SK-N-SH (cell line): ENCODE results near the gene CES1. TPM values are rescaled to one million over a fixed set of nuclear protein-coding genes. Genes with fewer than 3 reads are reported as not detected.

Experiments
- CTCF ChIA-PET: fragments of 300-600, 350-600 bp; formaldehyde crosslinking; extraction: SDS; loops from one replicate; lab custom pipeline; 2021; lab: Yijun Ruan, JAX
- POLR2A ChIA-PET: fragments of 350-600 bp; sonication (Branson Sonifier 250); formaldehyde crosslinking; extraction: SDS; loops from one replicate; lab custom pipeline; 2020; ENCODE audit warnings: antibody characterized with exemption, inconsistent platforms; lab: Yijun Ruan, JAX
- DNase-seq: peaks from one replicate; pipeline ENCODE4 v3.0.0; 2012
- H2AFZ ChIP-seq: fragments of 200-600 bp; sonication (generic); 2 replicates; pipeline ENCODE4 v1.8.1; 2016; ENCODE audit warnings: antibody characterized with exemption, mild to moderate bottlenecking, low read depth
- H3F3A ChIP-seq: fragments of 200-600 bp; sonication (generic); replicated peaks from 2 replicates; pipeline ENCODE3; 2016; ENCODE audit warnings: antibody characterized with exemption, mild to moderate bottlenecking; ENCODE audit not compliant: insufficient read depth
- H3K27ac ChIP-seq, 2 experiments: fragments of 200-500 bp in 1 of 2; fragments of 200-600 bp in 1 of 2; sonication (Bioruptor generic) in 1 of 2; sonication (generic), shearing (Covaris generic) in 1 of 2; 2 replicates each; pipeline versions ENCODE4 v1.5.1 to v1.6.1; 2014 to 2016; ENCODE audit warnings: low read depth in 2 of 2, inconsistent platforms in 1 of 2, low read length in 1 of 2, mild to moderate bottlenecking in 1 of 2, mixed read lengths in 1 of 2
- H3K27me3 ChIP-seq: fragments of 200-600 bp; sonication (generic), shearing (Covaris generic); 2 replicates; pipeline ENCODE4 v1.6.1; 2016; ENCODE audit warnings: mixed run types; ENCODE audit not compliant: insufficient read depth
- H3K36me3 ChIP-seq, 2 experiments: fragments of 200-500 bp in 1 of 2; fragments of 200-600 bp in 1 of 2; sonication (Bioruptor generic) in 1 of 2; sonication (generic) in 1 of 2; replicated peaks in 1 of 2; 2 replicates each; pipeline versions ENCODE3 to v1.5.1; 2014 to 2016; ENCODE audit warnings: low read length in 1 of 2, mild to moderate bottlenecking in 1 of 2; ENCODE audit not compliant: insufficient read depth in 2 of 2, control insufficient read depth in 1 of 2
- H3K4me1 ChIP-seq, 2 experiments: fragments of 200-500 bp in 1 of 2; fragments of 200-600 bp in 1 of 2; sonication (Bioruptor generic) in 1 of 2; sonication (generic), shearing (Covaris generic) in 1 of 2; 2 replicates each; pipeline versions ENCODE4 v1.5.1 to v1.6.1; 2014 to 2016; ENCODE audit warnings: low read depth in 1 of 2, low read length in 1 of 2, mixed run types in 1 of 2; ENCODE audit not compliant: insufficient read depth in 2 of 2, control insufficient read depth in 1 of 2
- H3K4me2 ChIP-seq: fragments of 200-600 bp; sonication (generic), shearing (Covaris generic); 2 replicates; pipeline ENCODE4 v1.6.1; 2017; ENCODE audit warnings: mixed run types
- H3K4me3 ChIP-seq, 2 experiments: fragments of 200-500 bp in 1 of 2; fragments of 200-600 bp in 1 of 2; sonication (Bioruptor generic) in 1 of 2; sonication (generic), shearing (Covaris generic) in 1 of 2; 2 replicates each; pipeline versions ENCODE4 v1.5.1 to v1.8.1; 2014 to 2016; ENCODE audit warnings: low read depth in 2 of 2, inconsistent platforms in 1 of 2, low read length in 1 of 2, mild to moderate bottlenecking in 1 of 2, mixed read lengths in 1 of 2, moderate library complexity in 1 of 2
- H3K79me2 ChIP-seq: fragments of 200-600 bp; sonication (generic); 2 replicates; pipeline ENCODE4 v1.8.1; 2017; ENCODE audit warnings: mild to moderate bottlenecking; ENCODE audit not compliant: insufficient read depth
- H3K9ac ChIP-seq: fragments of 200-600 bp; sonication (generic); 2 replicates; pipeline ENCODE4 v1.6.1; 2017; ENCODE audit warnings: mixed run types
- H3K9me2 ChIP-seq: fragments of 200-600 bp; sonication (generic); 2 replicates; pipeline ENCODE4 v1.6.1; 2017; ENCODE audit warnings: mixed run types
- H3K9me3 ChIP-seq: fragments of 200-600 bp; sonication (generic); 2 replicates; pipeline ENCODE4 v1.6.1; 2017; ENCODE audit warnings: mixed run types, mild to moderate bottlenecking, moderate library complexity
- H4K20me1 ChIP-seq: fragments of 200-600 bp; sonication (generic); 2 replicates; pipeline ENCODE4 v1.6.1; 2017; ENCODE audit warnings: mild to moderate bottlenecking, mixed run types; ENCODE audit not compliant: insufficient read depth
- CHD2 ChIP-seq: fragments of 150-350 bp; IDR thresholded peaks from 2 replicates; pipeline ENCODE4 v1.6.1; 2018; ENCODE audit warnings: low read length; ENCODE audit not compliant: partially characterized antibody
- CTCF ChIP-seq: fragments of 200-600 bp; sonication (generic); IDR thresholded peaks from 2 replicates; pipeline ENCODE4 v1.6.1; 2017; ENCODE audit warnings: antibody characterized with exemption, mild to moderate bottlenecking, moderate library complexity
- FOSL2 ChIP-seq: IDR thresholded peaks from 2 replicates; pipeline ENCODE4 v1.4.0; 2012; ENCODE audit warnings: low read depth, mild to moderate bottlenecking, moderate library complexity, borderline replicate concordance
- FOXJ3 ChIP-seq: sonication (generic); formaldehyde crosslinking; IDR thresholded peaks from 2 replicates; pipeline ENCODE4 v1.5.1; 2020; ENCODE audit warnings: mild to moderate bottlenecking, missing genetic modification reagents
- FOXM1 ChIP-seq: IDR thresholded peaks from 2 replicates; pipeline ENCODE4 v1.4.0; 2012; ENCODE audit warnings: low read depth, mild to moderate bottlenecking
- GABPA ChIP-seq: IDR thresholded peaks from 2 replicates; pipeline ENCODE4 v1.4.0; 2012; ENCODE audit warnings: low read depth, mild to moderate bottlenecking
- GATA2 ChIP-seq: sonication (generic); formaldehyde crosslinking; IDR thresholded peaks from 2 replicates; pipeline ENCODE4 v1.5.0; 2020; ENCODE audit warnings: mild to moderate bottlenecking, missing genetic modification reagents
- JUND ChIP-seq: IDR thresholded peaks from 2 replicates; pipeline ENCODE4 v1.4.0; 2012
- MAX ChIP-seq: IDR thresholded peaks from 2 replicates; pipeline ENCODE4 v1.4.0; 2012; ENCODE audit warnings: low read depth
- MXI1 ChIP-seq: IDR thresholded peaks from 2 replicates; pipeline ENCODE4 v1.6.1; 2012; ENCODE audit warnings: mild to moderate bottlenecking, low read depth, low read length, improper control_type of control experiment
- NFIC ChIP-seq: IDR thresholded peaks from 2 replicates; pipeline ENCODE4 v1.4.0; 2012; ENCODE audit warnings: borderline replicate concordance
- NRF1 ChIP-seq: IDR thresholded peaks from 2 replicates; pipeline ENCODE4 v1.6.1; 2012; ENCODE audit warnings: low read depth, mild to moderate bottlenecking, low read length
- POLR2AphosphoS5 ChIP-seq: IDR thresholded peaks from 2 replicates; pipeline ENCODE4 v1.6.1; 2012; ENCODE audit warnings: low read depth, low read length
- RAD21 ChIP-seq: IDR thresholded peaks from 2 replicates; pipeline ENCODE4 v1.6.1; 2012; ENCODE audit warnings: mild to moderate bottlenecking, low read length
- RCOR1 ChIP-seq: fragments of 150-350 bp; IDR thresholded peaks from 2 replicates; pipeline ENCODE4 v1.6.1; 2017; ENCODE audit warnings: antibody characterized with exemption, low read length
- REST ChIP-seq: IDR thresholded peaks from 2 replicates; pipeline ENCODE4 v1.6.1; 2012; ENCODE audit warnings: mild to moderate bottlenecking, low read depth, low read length, moderate library complexity
- SIN3A ChIP-seq: IDR thresholded peaks from 2 replicates; pipeline ENCODE4 v1.6.1; 2012; ENCODE audit warnings: low read depth, mild to moderate bottlenecking, low read length, moderate library complexity, borderline replicate concordance
- TEAD4 ChIP-seq: IDR thresholded peaks from 2 replicates; pipeline ENCODE4 v1.4.0; 2012; ENCODE audit warnings: mild to moderate bottlenecking, borderline replicate concordance; ENCODE audit not compliant: insufficient read depth
- YY1 ChIP-seq: IDR thresholded peaks from 2 replicates; pipeline ENCODE4 v1.4.0; 2012; ENCODE audit warnings: low read depth, mild to moderate bottlenecking
- ZBTB33 ChIP-seq: IDR thresholded peaks from 2 replicates; pipeline ENCODE4 v1.4.0; 2012; ENCODE audit warnings: low read depth, borderline replicate concordance
- WGBS: methylation state at CpG from one replicate; pipeline ENCODE4 v1.1.6; 2017; ENCODE audit warnings: low lambda C conversion rate; 5-methylcytosine and 5-hydroxymethylcytosine counted together
- polyA plus RNA-seq, 3 experiments: library from polyadenylated mRNA; depleted of rRNA; stranded (reverse); fragments of >200 nt; gene quantifications; 2 replicates each; pipeline ENCODE4 v1.2.3, GENCODE V29; 2012

Gene CES1
- polyA plus RNA-seq, 1 of the 3 experiments (the other 2 are of a cell fraction) = not detected

DNA sequence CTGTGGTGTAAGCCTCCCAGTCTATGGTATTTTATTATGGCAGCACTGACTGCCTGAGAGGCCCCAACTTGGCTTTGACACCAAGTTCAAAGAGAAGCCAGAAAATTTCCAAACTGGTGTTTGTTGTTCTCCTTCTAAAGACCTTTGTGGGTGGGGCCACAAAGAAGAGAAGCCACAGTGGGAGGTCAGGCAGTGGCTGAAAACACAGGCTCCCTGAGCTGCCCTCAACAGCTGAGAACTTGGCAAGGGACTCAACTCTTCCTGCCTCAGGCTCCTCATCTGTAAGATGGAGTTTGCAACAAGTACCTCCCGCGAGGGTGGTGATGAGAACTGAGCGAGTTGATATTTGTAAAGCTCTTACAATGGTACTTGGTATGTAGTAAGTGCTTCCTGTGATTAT is 24.1 kb upstream of the CES1 start:
- TF ChIP-seq CHD2 (no peak), GABPA (no peak), YY1 (no peak), RAD21 (no peak), POLR2AphosphoS5 (no peak), REST (no peak), MAX (no peak), FOXJ3 (CRISPR knock-in tag) (no peak), NFIC (no peak), FOXM1 (no peak), MXI1 (no peak), GATA2 (no peak), JUND (no peak), FOSL2 (no peak), CTCF (no peak), SIN3A (no peak), TEAD4 (no peak), NRF1 (no peak), RCOR1 (no peak), ZBTB33 (no peak)
- TF ChIP-seq, all 33 proteins: peak for 0
- Histone ChIP-seq H3K4me2 (no peak overlapping the region), H3F3A (no peaks in the 10 kb centered on the region), H3K9me3 (no peaks in the 10 kb centered on the region), H3K79me2 (no peaks in the 10 kb centered on the region), H3K4me1 (peaks cover 0 to 2% of the 10 kb centered on the region in 2 experiments; a peak in 1 of 4 replicates), H3K4me3 (no peak overlapping the region), H2AFZ (no peak overlapping the region), H3K9ac (no peak overlapping the region), H3K36me3 (no peaks in the 10 kb centered on the region), H3K27me3 (no peaks in the 10 kb centered on the region), H4K20me1 (no peaks in the 10 kb centered on the region), H3K9me2 (no peaks in the 10 kb centered on the region), H3K27ac (no peak overlapping the region)
- CTCF ChIA-PET = interaction anchor here (0.7 to 4.5 kb wide), 3 partner anchors 11 to 392 kb away, joined by 3 to 18 read pairs (median 6); no protein-coding TSS in a partner anchor
- WGBS = 54% methylated on average over 3 of the region's 3 CpGs
- POLR2A ChIA-PET = no interaction called here
- no peak for DNase-seq
